ENCODE measurements around the gene FMN1. TPM values are rescaled to one million over a fixed set of nuclear protein-coding genes. Genes with fewer than 3 reads are reported as not detected.

The FMN1 gene
- total and polyA plus RNA-seq, 2 donors from 2014 or later = 0.71 to 44.8 TPM

DNA sequence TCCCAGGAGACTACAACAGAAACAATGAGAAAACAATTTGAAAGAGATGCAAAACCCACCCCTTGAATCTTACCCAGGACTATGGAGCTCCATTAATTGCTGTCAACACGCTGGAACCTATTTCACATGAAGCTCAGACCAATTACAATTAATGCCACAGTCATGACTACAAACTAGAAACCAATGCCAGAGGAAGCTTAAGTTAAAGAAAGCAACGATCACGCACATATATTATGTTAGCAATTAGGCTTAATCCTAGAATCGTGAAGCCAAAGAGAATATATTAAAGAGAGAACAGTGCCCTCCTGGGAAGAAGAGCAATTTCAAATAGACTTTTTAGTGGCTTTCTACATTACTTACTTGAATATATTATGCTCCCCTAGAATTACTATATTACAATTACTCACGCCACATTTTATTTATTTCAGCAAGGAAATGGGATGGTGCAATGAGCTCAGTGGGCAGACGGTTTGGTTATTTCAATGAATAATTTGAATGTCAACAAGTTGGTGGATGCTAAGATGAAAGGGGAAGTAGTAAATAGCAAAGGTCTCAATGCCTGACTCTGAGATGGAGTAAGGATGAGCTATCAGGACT, 351.2 kb downstream of the FMN1 start:
- intact Hi-C loops (cut with DNase I) = no loop called here
- no peak overlapping the region for H3K9ac ChIP-seq (ENCODE audit: low read length in 3 of 3)
- no peak overlapping the region for H3K4me3 ChIP-seq (ENCODE audit: low read length in 3 of 3)
- H3K36me3 ChIP-seq (ENCODE audit: control insufficient read depth in 2 of 3, insufficient read depth in 3 of 3, low read length in 3 of 3) = no peaks in the 10 kb centered on the region
- TF ChIP-seq, protein P1, sequence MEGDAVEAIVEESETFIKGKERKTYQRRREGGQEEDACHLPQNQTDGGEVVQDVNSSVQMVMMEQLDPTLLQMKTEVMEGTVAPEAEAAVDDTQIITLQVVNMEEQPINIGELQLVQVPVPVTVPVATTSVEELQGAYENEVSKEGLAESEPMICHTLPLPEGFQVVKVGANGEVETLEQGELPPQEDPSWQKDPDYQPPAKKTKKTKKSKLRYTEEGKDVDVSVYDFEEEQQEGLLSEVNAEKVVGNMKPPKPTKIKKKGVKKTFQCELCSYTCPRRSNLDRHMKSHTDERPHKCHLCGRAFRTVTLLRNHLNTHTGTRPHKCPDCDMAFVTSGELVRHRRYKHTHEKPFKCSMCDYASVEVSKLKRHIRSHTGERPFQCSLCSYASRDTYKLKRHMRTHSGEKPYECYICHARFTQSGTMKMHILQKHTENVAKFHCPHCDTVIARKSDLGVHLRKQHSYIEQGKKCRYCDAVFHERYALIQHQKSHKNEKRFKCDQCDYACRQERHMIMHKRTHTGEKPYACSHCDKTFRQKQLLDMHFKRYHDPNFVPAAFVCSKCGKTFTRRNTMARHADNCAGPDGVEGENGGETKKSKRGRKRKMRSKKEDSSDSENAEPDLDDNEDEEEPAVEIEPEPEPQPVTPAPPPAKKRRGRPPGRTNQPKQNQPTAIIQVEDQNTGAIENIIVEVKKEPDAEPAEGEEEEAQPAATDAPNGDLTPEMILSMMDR (IDR thresholded peaks at IDR 0.05; ENCODE audit: borderline replicate concordance, extremely low read depth, insufficient read depth) = no peak
- no peaks in the 10 kb centered on the region for H3K27me3 ChIP-seq (ENCODE audit: control insufficient read depth, insufficient read depth, low read length)
- FAIRE-seq = no peak
- DNase-seq = no peak
- H3K27ac ChIP-seq (ENCODE audit: low read depth in 2 of 2, low read length in 2 of 2) = no peak overlapping the region
- H3K9me3 ChIP-seq (ENCODE audit: control insufficient read depth in 2 of 3, insufficient read depth in 1 of 3, low read length in 3 of 3) = no peaks in the 10 kb centered on the region
- no peaks in the 10 kb centered on the region for H3K4me1 ChIP-seq (ENCODE audit: control insufficient read depth in 2 of 3, insufficient read depth in 2 of 3, low read depth in 1 of 3, low read length in 3 of 3)

DNA sequence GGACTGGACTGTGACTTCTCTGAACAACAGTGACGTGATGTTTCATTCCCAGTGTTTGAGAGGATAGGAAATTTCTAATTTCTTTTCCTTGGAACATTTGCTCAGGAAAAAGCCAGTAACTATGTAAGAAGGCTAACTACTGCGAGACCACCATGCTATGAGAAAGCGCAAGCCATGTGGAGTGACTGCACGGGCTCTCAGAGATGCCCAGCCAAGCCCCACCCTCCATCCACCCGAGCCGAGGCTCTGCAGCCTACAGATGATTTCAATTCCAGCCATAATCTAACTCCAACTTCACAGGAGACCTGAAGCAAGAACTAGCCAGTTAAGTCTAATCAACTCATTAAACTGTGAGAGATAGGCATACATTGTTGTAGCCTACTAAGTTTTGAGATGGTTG, 352.4 kb downstream of the FMN1 start:
- Histone ChIP-seq H3K4me1 (ENCODE audit: control insufficient read depth in 2 of 3, insufficient read depth in 2 of 3, low read depth in 1 of 3, low read length in 3 of 3) (no peaks in the 10 kb centered on the region), H3K36me3 (ENCODE audit: control insufficient read depth in 2 of 3, insufficient read depth in 3 of 3, low read length in 3 of 3) (no peaks in the 10 kb centered on the region), H3K9ac (ENCODE audit: low read length in 3 of 3) (no peak overlapping the region), H3K9me3 (ENCODE audit: control insufficient read depth in 2 of 3, insufficient read depth in 1 of 3, low read length in 3 of 3) (no peaks in the 10 kb centered on the region), H3K27me3 (ENCODE audit: control insufficient read depth, insufficient read depth, low read length) (no peaks in the 10 kb centered on the region), H3K4me3 (ENCODE audit: low read length in 3 of 3) (no peak overlapping the region), H3K27ac (ENCODE audit: low read depth in 2 of 2, low read length in 2 of 2) (no peak overlapping the region)
- TF ChIP-seq, protein P1 (IDR thresholded peaks at IDR 0.05; ENCODE audit: borderline replicate concordance, extremely low read depth, insufficient read depth) = no peak
- intact Hi-C loops (cut with DNase I) = no loop called here
- DNase-seq (no peak), FAIRE-seq (no peak)

DNA sequence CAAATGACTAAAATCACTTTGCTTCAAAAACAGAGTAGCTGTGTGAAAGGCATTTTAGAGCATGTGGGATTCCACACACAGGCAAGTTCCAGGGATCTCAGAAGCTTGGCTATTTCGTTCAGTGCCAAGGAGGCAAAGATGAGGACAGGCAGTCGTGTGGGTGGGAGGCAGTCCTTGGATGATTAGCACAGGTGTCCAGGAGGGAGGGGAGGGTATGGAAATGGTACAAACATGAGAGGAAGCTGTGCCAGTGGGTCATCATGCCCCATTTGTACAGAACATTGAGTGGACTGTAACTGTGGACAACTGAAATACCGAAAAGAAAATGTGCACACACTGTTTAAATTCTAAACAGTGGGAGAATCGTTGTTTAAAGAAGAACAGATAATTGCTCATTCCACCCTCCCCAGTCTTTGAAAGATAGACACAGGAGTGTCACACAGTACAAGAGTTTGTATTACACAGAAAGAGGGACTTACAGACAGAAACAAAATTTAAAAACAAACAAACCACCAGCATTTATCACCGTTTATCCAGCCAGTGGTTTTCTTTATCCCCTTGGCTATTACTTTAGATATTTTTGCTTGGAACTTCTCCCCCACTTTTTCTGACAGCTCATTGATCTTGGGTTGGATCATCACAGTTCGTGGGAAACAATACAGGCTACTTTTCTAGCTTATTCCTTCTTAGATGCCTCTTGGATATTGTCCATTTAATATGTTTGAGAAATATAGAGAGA, 353.8 kb downstream of the FMN1 start:
- H3K9me3 ChIP-seq (ENCODE audit: control insufficient read depth in 2 of 3, insufficient read depth in 1 of 3, low read length in 3 of 3) = no peaks in the 10 kb centered on the region
- H3K36me3 ChIP-seq (ENCODE audit: control insufficient read depth in 2 of 3, insufficient read depth in 3 of 3, low read length in 3 of 3) = no peaks in the 10 kb centered on the region
- TF ChIP-seq, protein P1 (IDR thresholded peaks at IDR 0.05; ENCODE audit: borderline replicate concordance, extremely low read depth, insufficient read depth) = no peak
- DNase-seq (no peak), FAIRE-seq (no peak)
- no peak overlapping the region for H3K27ac ChIP-seq (ENCODE audit: low read depth in 2 of 2, low read length in 2 of 2)
- H3K9ac ChIP-seq (ENCODE audit: low read length in 3 of 3) = no peak overlapping the region
- intact Hi-C loops (cut with DNase I) = no loop called here
- no peak overlapping the region for H3K4me3 ChIP-seq (ENCODE audit: low read length in 3 of 3)
- H3K4me1 ChIP-seq (ENCODE audit: control insufficient read depth in 2 of 3, insufficient read depth in 2 of 3, low read depth in 1 of 3, low read length in 3 of 3) = no peaks in the 10 kb centered on the region
- H3K27me3 ChIP-seq (ENCODE audit: control insufficient read depth, insufficient read depth, low read length) = no peaks in the 10 kb centered on the region
